GM18505 (cell line): ENCODE measurements around the gene SLC47A1.

ENCODE experiments used
- ATAC-seq: cut with Tn5 transposase; IDR thresholded peaks from one replicate; pipeline ENCODE4 v1.9.1; 2021; ENCODE audit not compliant: unreplicated experiment
- POLR2A ChIP-seq: IDR thresholded peaks from 4 replicates; pipeline ENCODE4 v1.6.1; 2011; ENCODE audit warnings: borderline replicate concordance; ENCODE audit not compliant: insufficient read depth, insufficient read length; ENCODE audit errors: extremely low read depth

Gene SLC47A1

DNA sequence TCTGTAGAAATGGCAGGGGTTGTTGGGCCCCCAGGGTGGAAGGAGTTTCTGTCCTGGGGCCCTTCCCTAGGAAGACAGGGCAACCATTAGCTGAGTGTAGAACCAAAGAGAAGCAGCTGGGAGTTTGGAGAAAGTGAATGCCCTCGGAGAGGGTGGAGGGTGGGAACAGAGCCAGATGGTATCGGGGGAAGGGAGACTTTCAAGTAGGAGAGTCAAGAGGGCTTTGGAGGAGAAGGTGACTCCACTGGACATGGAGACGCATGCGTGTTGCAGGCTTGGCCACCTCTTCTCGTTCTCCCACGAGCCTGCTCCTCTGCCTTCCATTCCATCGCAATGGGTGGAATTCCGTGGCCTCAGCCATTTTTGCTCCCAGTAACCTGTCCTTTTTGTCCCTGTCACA is 19.4 kb downstream of the SLC47A1 start:
- ATAC-seq, result no peak
- no peak for TF ChIP-seq POLR2A

GRCh38 chr17:19554393-19554792 is 20.7 kb downstream of the SLC47A1 start:
- ATAC-seq, result no peak
- no peak for TF ChIP-seq POLR2A

DNA sequence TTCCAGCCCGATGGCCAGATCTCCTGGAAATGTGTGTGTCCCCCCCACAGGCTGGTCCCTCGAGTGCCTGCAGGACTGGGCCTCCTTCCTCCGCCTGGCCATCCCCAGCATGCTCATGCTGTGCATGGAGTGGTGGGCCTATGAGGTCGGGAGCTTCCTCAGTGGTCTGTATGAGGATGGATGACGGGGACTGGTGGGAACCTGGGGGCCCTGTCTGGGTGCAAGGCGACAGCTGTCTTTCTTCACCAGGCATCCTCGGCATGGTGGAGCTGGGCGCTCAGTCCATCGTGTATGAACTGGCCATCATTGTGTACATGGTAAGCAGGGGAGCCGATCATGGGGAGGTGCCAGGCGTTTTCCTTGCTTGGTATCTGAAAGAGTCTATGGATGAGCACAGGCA is 22.1 kb downstream of the SLC47A1 start:
- TF ChIP-seq POLR2A, result no peak
- ATAC-seq, result no peak

DNA sequence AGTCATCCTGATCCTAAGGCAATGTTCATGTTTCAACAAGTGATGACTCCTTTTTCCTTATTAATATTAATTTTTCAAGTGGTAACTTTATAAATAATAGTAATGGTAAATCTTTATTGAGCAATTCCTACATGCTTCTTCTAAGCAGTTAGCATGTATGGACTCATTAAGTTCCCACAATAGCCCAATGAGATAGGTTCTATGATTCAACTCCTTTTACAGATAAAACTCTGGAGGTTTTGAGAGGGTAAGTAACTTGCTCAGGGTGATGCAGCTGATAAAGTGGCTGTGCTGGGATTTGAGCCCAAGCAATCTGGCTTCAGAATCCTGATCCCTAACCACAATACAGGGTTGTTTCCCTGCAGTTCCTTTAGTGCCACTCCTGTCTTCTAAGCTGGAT is 25.3 kb downstream of the SLC47A1 start:
- ATAC-seq, result no peak
- TF ChIP-seq POLR2A, result no peak

- no peak for TF ChIP-seq POLR2A
- ATAC-seq, result no peak
Observed at GRCh38 chr17:19561697-19562318, 28.2 kb downstream of the SLC47A1 start.

GRCh38 chr17:19565817-19566575 is 32.3 kb downstream of the SLC47A1 start:
- no peak for ATAC-seq

GRCh38 chr17:19567216-19568015 is 33.8 kb downstream of the SLC47A1 start:
- no peak for ATAC-seq
- no peak for TF ChIP-seq POLR2A

More at GRCh38 chr17:19565817-19566575, 32.3 kb downstream of the SLC47A1 start:
- TF ChIP-seq POLR2A, result no peak

- ATAC-seq, result no peak
- no peak for TF ChIP-seq POLR2A
Observed at GRCh38 chr17:19568016-19568350, 34.3 kb downstream of the SLC47A1 start.

DNA sequence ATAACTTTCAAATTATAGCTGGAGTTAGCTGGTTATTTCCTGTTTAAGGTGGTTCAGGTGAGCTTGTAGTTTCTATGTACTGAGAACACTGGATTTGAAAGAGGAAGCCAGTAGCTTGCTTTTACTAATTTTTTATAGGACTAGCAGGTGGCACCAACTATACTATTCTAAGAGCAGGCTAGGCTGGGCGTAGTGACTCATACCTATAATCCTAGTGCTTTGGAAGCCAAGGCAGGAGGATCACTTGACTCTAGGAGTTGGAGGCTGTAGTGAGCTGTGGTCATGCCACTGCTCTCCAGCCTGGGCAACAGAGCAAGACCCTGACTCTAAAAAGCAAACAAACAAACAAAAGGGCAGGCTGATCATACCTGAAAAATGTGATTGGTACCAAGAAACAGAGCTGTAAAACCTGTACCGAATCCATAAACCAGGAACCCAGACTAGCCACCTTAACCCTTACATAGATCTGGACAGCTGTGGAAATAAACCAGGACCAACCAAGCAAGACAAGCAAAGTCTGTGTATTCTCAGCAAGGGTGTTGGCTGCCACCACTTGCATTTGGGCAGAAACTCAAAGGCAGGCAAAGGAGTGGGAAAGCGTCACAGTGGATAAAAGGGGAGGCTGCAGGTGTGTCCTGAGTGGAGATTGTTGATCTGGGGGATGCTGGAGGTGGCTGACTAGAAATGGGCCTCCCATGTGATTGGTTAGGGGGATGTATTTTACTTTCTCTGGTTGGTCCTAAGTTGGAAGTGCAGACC is 36.3 kb downstream of the SLC47A1 start:
- no peak for ATAC-seq
- no peak for TF ChIP-seq POLR2A

DNA sequence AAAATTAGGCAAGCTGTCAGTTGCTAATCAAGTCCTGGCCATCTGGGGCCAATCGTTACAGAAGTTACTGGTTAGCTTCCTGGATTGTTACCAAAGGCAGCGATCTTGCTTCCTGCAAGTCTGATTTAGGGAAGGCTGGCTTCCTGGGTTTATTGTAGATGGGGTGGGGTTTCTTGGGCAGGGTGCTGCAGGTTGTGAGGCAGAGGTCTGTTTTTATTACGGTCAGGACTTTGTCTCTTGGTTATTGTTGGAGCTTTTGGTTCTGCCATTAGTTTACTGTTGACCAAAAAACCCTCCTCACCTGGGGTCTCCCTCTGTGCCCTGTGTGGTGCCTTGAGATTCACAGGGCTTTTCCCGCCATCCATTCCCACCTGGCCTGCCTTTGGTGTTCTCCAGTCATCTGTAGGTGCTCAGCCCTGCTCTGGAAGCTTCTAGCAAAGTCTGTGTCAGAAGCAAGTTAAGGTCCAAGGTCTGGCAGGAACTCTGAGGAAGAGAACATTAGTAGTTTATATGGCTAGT is 36.9 kb downstream of the SLC47A1 start:
- no peak for ATAC-seq
- no peak for TF ChIP-seq POLR2A

- TF ChIP-seq POLR2A, result no peak
- no peak for ATAC-seq
Observed at GRCh38 chr17:19573075-19573474, 39.4 kb downstream of the SLC47A1 start.

GRCh38 chr17:19574956-19575355 is 41.3 kb downstream of the SLC47A1 start:
- no peak for ATAC-seq
- no peak for TF ChIP-seq POLR2A

- no peak for ATAC-seq
- TF ChIP-seq POLR2A, result no peak
Observed at GRCh38 chr17:19578545-19578944, 44.9 kb downstream of the SLC47A1 start.
